ENCODE data around the gene ACKR3.

ACKR3 gene

DNA sequence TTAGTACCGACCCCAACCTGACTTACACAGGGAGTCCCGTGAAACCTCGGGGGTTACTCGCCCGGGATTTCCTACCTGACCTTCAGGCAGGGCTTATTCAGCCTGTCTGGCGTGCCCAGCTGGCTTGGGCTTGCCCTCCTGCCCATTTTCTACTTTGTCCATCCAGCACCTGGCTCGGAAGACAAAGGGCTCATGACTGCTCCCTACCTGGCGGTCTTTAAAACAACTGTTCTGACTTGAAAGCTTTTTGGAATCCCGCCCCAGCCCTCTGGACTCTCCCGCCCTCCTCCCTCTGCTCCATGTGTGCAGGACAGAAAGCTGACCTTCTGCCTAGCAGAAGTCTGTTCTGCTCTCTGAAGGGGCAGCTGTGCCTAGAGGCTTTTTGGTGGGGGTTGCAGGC lies 43.1 kb downstream of the ACKR3 start:
- no peak for DNase-seq

DNA sequence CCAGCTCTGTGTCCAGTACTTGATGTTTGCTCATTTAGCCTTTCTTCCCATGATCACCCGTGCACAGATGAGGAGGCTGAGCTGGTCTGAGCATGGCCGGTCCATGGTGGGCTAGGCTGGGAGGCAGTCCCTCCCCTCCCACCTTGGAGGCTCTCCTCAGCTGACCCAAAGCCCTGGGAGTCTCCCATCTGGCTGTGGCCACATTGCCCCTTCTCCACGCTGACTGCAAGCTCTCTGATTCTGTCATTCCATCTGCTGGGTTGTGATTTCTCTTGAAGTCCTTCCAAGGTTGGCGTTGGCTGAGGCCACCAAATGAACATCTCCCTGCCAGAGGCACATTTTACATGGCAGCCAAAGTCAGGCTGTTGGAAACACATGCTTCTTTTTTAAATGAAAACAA lies 44.0 kb downstream of the ACKR3 start:
- no peak for DNase-seq

DNA sequence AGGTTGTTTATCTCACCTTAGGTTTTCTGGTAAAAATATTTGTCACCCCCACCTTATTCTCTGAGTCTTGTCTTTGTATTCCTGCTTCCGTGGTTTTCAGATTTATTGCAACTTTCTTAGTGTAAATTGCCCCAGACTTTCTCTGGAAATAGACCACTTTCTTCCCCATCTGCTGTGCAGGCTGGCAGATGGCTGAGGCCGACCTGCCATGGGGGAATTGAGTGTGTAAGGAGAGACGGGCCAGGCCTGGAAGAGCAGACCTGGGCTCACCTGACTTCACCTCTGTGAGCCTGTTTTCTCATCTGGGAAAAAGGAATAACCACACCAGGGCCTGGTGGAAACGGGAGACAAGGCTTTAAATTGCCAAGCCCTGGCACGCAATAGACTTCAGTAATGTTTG lies 44.9 kb downstream of the ACKR3 start:
- no peak for DNase-seq

GRCh38 chr2:236616031-236616430 lies 46.4 kb downstream of the ACKR3 start:
- DNase-seq, result no peak

- no peak for DNase-seq
These were observed 47.0 kb downstream of the ACKR3 start for GRCh38 chr2:236616624-236617023.

- no peak for DNase-seq
These were observed 47.7 kb downstream of the ACKR3 start for GRCh38 chr2:236617221-236617737.

DNA sequence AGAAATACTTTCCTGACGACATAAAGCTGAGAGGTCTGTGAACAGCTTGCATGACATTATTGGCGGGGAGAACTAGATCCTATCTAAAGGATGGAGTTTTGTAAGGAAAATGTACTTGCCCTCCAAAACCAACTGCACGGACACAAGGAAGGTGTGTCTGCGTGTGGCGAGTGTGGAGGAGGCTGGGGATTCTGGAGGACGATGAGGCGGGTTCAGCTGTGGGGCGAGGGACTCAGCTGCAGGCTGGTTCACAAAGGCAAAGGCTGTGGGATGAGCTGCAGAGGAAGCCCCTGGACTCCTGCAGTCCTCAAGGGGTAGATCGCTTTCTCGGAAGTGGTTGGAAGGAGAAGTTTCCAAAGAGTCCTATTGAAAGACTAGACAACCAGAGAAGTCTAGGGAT lies 48.2 kb downstream of the ACKR3 start:
- no peak for DNase-seq

- no peak for DNase-seq
These were observed 48.7 kb downstream of the ACKR3 start for GRCh38 chr2:236618370-236618769.

DNA sequence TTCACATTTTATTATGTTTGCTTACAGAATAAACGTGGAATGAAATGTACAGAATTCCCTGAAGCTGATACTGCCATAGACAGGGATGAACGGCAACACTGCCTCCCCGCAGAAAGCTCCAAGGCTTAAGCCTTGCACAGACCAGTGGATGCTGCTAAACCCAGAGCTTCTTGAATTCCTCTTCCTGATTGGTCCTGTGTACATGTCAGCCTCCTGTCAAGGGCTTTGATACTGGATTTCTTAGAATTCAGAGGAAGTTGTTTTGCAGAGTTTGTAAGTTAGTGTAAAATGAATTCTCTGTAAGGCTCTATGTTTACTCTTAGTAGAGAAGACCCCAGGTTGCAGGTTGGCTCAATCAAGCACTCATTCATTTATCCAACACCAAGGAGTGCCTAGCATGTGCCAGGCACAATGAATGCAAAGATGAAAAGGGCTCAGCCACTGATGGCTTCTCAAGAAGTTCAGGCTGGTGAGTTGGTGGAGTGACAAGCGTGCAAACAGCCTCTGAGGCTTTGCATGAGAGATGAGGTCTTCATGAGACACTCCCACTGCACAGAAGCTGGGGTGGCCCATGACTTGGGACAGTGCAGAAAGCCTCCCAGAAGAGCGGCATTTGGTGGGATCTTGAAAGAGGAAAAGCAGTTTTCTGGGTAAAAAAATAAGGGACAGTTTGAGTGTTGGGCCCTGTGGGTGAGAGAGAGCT lies 50.4 kb downstream of the ACKR3 start:
- DNase-seq, result no peak

- DNase-seq, result no peak
These were observed 52.2 kb downstream of the ACKR3 start for GRCh38 chr2:236621786-236622185.

- no peak for DNase-seq
These were observed 52.6 kb downstream of the ACKR3 start for GRCh38 chr2:236622201-236622600.

DNA sequence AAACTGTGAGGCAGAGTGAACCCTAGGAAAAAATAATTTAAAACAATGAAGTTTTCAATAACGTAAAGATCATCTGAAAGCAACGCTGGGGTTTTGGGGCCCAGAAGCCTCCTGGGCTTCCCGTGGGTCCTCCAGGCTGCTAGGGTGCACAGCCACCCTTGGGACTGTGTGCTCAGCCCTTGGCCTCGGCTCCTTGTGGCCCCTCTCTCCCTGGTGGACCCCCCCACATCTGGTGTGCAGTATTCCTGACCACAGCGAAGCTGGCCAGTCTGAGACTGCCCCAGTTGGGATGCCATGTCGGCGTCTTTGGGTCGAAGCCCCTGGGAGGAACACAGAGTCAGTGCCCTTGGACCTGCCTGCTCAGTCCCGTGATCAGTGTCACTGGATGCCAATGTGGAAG lies 53.0 kb downstream of the ACKR3 start:
- DNase-seq, result no peak

DNA sequence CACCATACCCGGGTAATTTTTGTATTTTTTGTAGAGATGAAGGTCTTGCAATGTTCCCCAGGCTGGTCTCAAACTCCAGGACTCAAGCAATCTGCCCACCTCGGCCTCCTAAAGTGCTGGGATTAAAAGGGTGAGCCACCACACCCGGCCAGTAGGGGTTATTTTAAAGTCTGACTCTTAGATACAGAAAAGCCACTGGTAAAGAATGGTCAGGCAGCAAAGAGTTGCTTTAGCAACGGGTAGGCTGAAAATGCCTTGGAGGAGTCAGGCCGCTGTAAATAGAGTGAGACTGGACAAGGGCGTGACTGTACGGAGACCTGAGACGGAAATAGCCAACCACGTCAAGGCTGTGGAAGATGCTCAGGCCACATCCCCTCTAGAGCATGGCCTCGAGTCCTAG lies 54.2 kb downstream of the ACKR3 start:
- DNase-seq, result no peak

DNA sequence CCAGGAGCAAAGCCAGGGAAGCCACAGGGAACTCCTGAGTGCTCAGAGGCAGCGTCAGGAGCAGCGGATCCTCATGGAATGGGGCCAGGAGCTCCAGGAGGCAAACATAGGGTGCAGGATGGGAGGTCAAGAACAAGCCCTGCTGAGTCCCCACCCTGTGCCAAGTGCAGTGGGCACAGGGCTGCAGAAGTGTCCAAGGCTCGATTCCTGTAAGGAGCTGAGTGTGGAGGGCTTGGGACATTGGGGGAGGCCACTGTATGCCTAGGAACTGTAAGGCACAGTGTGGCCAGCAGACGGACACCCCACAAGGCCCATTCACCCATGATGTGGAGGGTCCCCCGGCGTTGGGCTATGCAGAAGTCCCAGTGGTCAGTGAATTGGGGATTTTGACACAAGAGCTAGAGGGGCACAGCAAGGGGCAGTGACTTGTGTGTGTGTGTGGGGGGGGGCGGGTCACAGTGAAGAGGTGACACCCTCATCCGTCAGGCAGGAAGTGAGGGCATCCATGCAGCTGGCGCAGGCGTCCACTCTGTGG lies 55.6 kb downstream of the ACKR3 start:
- no peak for DNase-seq

DNA sequence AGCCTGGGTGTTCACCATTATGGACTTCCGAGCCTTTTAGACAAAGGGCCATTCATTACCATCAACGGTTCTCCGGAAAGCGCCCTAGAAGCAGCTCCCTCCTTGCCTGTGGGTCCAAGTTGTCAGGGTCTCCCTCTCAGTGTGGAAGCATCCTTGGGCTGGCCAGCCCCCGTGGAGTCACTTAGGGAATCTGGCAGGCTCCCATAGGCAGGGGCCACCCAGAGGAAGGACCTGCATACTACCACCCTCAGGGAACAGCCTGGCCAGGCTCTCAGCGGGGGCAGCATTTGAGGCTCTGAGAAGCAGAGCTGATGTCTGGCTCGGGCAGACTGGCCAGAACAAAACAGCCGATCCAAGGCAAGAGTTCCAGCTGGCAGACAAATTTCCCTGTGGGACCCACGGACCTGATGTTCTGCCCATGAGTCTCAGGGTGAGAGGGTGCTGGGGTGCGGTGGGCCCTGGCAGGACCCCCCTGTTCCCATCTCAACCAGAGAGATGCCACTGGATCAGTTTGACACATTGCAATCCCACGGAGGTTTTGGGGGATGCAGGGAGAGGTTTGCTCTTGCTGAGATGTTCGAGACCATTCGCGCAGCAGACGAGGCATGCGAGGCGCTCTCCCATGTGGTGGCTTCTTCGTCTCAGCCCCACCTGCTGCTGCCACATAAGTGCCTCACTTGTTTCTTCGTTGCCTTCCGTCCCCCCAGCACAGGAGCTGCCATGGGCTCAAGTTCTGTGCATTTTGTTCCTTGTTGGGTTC lies 56.9 kb downstream of the ACKR3 start:
- no peak for DNase-seq

DNA sequence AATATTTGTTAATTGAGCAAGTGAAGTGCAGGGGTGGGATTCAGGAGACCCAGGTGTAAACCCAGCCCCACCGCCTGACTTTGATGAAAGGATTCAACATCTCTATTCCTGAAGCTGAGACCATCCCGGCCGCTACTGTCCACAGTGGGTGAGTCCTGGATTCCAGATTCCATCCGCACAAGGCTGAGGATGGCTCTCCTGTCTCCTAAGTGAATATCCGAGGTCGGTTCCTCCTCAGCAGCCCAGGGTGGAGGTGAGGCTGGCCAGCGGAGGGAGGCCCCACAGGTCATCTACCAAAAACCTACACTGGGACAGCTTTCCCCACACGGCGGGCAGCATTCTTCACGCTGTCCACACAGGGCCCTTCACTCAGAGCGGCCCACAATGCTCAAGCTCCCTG lies 57.6 kb downstream of the ACKR3 start:
- no peak for DNase-seq

DNA sequence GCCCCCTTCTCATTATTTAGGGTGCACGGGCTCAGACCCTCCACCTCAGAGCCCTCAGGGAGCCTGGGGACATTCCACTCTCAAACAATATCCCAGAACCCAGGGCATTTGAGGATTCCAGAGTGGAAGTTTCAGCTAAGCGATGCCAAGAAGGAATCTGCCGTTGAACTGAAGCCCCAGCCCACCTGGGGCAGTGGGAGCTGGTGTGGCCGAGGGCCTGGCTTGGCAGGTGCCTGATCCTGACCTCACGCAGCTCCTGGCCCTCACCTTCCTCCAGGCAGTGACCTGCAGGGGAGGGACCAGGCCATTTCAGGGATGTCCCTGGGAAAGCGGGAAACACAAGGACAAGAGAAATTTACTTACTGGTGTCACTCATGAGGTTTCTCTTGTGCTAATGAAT lies 58.2 kb downstream of the ACKR3 start:
- no peak for DNase-seq

GRCh38 chr2:236628256-236628901 lies 58.8 kb downstream of the ACKR3 start:
- no peak for DNase-seq

DNA sequence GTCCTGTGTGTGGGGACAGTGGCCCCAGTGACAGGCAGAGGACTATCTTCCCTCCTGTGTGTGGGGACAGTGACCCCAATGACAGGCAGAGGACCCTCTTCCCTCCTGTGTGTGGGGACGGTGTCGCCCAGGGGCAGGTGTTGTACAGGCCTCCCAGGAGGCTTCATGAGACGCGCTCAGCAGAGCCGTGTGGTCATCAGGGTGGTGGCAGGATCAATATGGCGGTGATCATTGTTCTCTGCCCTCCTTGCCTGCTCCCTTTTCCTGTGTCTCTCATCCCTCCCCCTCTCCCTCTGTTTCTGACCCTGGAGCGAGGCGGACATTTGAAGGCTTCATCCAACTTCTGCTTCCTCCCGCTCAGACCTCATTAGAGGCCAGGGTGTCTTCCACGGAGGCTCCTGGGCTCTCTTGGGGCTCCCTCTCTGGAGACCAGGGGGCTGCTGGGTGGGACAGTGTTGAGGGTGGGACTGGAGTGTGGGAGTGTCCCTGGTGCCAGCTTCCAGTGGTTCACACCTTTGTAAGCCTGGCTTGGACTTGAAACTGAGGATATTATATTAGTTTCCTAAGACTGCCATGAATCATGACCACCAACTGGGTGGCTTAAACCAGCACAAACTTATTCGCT lies 59.5 kb downstream of the ACKR3 start:
- DNase-seq, result no peak

DNA sequence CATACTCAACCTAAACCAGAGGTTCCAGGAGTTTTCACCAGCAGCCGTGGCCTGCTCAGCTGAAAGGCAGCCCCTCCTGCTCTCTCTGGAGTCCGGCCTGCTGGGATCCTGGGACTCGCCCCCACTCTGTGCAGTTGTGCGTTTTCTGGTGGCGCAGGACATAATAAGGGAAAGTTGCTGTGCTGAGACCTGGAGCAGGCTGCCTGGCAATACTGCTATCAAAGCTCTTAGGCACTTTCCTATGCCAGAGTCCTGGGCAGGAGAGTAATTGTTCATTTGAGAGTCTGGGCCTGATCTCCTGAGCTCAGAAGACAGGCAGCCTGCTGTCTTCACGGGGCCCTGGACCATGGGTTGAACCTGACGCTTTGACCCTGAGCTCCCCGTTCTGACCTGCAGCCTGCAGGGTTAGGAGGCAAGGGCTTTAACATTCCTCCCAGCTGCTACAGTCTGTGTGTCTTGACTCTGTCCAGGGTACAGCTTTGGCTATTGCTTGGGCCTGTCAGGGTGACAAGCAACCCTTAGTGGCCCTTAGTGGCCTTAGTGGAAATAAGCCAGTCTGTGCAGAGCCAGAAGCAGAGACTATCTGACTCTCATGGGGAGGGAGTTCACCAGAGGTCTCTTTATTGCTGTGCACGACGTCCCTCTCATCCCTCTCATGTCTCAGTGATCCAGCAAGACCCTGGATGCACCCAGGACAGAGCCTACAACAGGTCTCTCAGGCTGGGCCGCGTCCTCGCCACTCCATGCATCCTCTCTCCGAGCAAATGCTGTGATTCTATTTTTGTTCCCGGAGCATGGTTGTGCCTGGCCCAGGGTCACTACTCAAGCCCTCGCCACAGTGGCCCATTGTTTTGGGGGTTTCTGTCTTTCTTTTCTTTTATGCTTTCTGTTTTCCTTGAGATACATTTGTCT lies 60.6 kb downstream of the ACKR3 start:
- no peak for DNase-seq

DNA sequence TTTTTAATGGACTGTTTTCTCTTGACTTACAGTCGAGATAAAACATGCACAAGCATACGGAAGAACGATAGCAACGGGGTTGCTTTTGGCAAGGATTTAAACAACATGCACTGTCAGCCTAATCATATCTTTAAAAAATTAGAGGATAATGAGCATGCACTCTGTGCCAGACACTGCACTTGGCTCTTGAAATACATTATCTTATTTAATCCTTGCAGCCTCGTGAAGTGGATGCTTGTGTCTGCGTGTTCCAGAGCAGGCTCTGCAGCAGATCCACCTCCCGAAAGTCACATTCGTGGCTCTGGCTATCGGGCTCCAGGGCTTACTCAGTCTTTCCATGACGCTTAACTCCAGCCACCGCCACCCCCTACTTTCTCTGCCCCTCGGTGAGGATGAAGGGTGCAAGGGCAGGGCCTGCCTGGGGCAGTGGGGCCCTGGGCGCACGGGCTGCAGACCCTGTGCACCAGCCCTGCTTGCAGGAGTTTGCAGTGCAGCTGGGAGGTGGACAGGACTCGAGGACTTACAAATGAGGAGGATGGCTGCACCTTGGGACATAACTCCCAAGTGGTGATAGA lies 61.7 kb downstream of the ACKR3 start:
- no peak for DNase-seq

DNA sequence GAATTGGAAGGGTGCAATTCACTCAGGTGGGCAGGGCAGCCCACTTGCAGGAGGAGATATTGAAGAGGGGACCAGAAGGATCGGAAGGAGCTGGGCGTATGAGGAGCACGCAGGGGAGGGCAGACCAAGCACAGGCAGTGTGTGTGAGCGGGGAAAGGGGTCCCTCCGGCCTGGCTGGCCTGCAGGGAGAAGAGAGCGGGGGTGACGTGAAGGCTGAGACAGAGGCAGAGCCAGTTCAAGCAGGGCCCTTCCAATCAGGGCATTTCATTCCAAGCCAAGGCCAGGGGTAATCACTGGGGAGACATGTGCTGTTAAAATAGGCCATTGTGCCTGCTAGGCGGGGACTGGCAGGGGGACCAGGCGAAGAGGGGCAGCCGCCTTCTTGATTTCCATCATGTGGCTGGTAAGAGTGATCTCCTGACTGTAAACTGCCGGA lies 62.2 kb downstream of the ACKR3 start:
- no peak for DNase-seq
